Cardiac septum (tissue), 1 donor: ENCODE results near the gene ASCL3. TPM values are rescaled to one million over a fixed set of nuclear protein-coding genes. Genes with fewer than 3 reads are reported as not detected.
"Not testable (repeated sequence)": the region's sequence is repeated elsewhere in the genome, so short reads cannot be mapped to it uniquely, and the experiment has no call there.

ENCODE experiments used
- DNase-seq: peaks from one replicate; pipeline ENCODE4 v3.0.0-alpha.2; 2020; ENCODE audit warnings: low spot score
- intact Hi-C: fragments of 100-400 bp; cut with DNase I; formaldehyde crosslinking; loops from one replicate; pipeline ENCODE4 v1.14.0; 2022
- long read RNA-seq: library from polyadenylated mRNA; unstranded; transcript quantifications from one replicate; pipeline ENCODE4 v2.0.0, GENCODE V29; 2021
- total RNA-seq: library from RNA; stranded (reverse); fragmentation: NEBNext Ultra II Directional; extraction: Animal tissue kit (Norgen Biotek cat#: 25700); gene quantifications from one replicate; pipeline ENCODE4 v1.2.1, GENCODE V29; 2021
- donor health status: DM: no; HTN: no; CAD: no.

Gene ASCL3, protein sequence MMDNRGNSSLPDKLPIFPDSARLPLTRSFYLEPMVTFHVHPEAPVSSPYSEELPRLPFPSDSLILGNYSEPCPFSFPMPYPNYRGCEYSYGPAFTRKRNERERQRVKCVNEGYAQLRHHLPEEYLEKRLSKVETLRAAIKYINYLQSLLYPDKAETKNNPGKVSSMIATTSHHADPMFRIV
- not detected for total RNA-seq
- long read RNA-seq: 0 reads

GRCh38 chr11:8942518-8943066, at the start of gene ASCL3:
Gene ASCL3 (minus strand): TSS chr11:8943016. CDS start chr11:8938161, 4,855 bp downstream.
- intact Hi-C loops: no loop called here
- no peak for DNase-seq

DNA sequence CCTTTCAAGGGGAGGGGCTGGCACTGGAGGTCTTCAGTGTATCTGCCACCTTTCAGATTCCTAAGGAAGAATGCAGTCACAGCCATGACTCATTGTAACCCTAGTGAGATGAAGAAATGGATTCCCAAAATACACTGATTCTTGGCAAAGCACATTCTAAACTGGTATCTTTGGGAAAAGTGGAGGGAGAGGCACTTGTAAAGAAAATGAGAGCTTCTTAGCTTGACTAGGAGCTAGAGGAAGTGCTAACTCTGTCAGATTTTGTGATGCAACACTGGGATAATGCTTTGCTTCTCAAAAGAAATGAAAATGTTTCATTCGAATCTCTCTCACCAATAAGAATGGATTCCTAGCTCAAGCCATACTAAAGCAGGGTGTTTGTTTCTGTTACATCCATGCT, 46.6 kb upstream of the ASCL3 start:
- intact Hi-C loops: no loop called here
- no peak for DNase-seq

DNA sequence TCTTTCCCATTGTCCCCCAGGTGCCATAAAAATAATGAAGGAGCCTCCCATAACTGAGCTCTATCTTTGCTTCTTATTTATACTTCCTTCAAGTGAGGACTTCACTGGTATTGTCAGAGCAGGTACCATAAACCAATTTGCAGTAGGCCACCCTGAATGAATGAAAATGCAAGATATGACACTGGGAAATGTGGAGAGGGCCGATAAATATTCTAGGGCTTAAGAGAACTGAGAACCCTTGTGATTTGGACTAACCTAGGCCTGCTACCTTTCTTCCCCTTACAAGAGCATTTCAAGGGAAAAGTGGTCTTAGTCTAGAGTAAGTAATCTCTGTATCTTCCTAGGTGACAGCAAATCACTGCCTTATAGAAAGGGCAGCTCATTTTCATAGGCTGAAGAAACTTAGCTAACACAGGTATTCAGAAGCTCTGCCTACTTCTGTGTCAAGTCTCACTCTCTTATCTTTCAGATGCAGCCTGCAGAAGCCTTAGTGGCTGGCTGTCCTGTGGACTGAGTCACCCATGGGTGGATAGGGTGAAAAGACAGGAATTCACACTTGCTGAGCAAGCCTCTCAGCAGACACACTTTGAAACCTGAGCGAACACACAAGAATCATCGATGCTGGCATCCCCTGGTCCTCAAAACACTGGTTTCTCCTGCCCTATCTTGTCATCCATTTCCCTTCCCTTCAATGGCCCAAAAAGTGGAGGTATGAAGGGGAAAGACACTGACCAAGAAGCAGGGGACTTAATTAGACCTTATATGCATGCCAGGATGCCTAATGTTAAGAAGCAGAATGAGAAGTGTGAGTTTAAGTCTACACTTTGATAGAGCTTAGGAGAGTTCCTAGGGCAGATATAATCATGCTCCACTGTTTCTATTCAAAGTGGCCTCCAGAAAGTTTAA, 45.8 kb upstream of the ASCL3 start:
- intact Hi-C loops: no loop called here

GRCh38 chr11:8987446-8987845, 44.6 kb upstream of the ASCL3 start:
- intact Hi-C loops: no loop called here
- no peak for DNase-seq

More for the DNA sequence above, 45.8 kb upstream of the ASCL3 start:
- DNase-seq: no peak

GRCh38 chr11:8986772-8987171, 44.0 kb upstream of the ASCL3 start:
- DNase-seq, intact Hi-C loops: not testable (repeated sequence)

GRCh38 chr11:8985462-8985861, 42.6 kb upstream of the ASCL3 start:
- no peak for DNase-seq
- intact Hi-C loops: no loop called here

- intact Hi-C loops: no loop called here
- DNase-seq: no peak
These were observed 40.7 kb upstream of the ASCL3 start for GRCh38 chr11:8983552-8983951.

GRCh38 chr11:8980485-8980884, 37.7 kb upstream of the ASCL3 start:
- DNase-seq: no peak
- intact Hi-C loops: no loop called here

GRCh38 chr11:8979365-8979764, 36.5 kb upstream of the ASCL3 start:
- DNase-seq, intact Hi-C loops: not testable (repeated sequence)

DNA sequence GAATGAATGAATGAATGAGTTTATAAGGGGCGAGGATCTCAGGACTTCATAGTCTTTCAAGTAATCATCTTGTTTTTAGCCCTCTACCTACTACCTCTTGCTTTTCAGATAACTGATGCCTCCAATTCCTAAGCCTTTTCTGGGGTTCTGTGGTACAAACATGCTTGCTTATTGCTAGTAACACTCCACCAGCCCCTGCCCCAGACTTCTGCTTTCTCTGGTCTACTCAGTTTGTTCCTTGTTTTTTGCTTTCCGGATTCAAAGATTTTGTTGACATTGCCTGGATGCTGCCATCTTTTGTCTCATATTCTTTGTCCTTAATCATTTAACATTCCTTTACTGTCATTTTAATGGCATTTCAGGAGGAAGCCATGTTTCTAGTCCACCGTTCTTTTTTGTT, 30.3 kb upstream of the ASCL3 start:
- intact Hi-C loops: no loop called here
- no peak for DNase-seq

DNA sequence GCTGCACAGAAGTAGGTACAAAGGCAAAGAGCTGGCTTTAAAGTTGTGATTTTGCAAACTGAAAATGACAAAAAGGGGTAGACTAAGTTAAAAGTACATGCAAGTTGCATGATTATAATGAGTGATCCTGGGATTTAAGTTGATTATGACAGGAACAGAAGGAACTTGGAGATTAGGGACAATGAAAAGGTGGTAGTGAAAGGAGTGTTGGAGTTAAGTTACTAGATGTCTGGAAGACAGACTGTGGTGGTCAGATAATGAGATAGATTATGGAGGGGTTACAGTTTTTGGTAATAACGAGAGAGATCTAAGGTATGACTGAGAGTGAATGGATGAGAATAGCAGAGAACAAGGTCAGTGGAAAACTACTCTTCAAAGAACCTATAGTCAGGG, 29.1 kb upstream of the ASCL3 start:
- DNase-seq: no peak
- intact Hi-C loops: no loop called here

GRCh38 chr11:8971196-8971923, 28.5 kb upstream of the ASCL3 start:
- DNase-seq: no peak
- intact Hi-C loops: no loop called here

DNA sequence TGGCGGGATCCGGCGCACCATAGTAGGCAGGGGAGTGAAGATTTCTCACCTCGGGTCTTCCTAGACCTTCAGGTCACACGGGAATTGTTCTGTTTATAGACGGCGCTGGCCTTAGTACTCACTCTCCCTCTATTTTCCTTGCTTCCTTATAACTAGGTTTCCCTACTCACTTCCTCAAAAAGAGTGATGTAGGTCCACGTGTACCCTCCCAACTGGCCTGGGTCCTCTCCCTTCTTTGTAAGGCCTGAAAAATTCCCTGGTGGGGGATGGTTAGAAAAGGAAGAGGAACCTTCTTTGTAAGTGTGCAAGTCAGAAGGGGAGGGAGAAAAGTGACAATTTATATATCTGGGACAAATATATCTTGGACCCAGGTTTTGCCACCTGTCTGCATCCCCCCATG, 24.4 kb upstream of the ASCL3 start:
- intact Hi-C loops: no loop called here
- DNase-seq: no peak

DNA sequence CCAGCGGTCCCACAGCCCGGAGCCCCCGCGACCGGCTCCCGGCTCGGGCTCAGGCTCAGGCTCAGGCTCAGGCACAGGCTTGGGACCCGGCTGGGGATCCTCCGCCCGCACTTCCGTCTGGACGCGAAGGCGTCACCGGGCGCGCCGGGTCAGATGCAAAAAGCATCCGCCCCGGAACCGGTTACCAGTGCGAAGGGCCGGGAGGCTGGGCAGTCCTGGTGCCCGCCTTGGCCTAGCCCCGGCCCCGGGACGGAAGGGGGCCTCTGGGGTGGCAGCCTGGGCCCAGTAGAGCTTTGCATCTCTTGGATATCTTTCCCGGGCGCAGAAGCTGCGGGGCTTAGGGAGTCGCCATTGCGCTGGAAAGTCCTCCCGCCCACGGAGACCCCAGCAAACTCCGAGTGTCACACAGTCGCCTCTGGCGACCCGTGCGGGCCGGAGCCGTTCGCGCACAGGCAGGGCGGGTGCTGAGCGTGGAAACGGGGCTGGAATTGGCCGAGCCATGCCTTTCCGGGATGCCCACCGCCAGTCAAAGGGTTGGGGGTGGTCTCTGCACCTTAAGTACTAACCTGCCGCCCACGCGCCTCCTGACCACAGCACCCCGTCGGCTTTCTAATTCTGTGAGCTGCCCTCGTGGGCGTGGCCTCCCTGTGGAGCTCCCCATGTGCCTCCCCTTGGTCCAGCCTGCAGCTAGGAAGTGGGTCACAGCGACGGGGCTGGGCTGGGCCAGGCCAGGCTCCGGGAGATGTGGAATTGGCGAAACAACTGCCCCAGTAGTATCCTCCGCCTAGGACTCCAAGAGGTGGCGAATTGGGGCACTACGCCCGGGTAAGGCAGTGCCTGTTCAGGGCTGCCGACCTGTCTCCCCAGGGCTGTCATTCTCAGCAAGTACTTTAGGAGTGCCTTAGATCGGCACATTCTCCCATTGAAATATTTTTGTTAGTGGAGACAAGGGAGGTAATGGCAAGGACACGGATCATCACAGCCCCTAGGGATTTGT, 21.8 kb upstream of the ASCL3 start, which contains the start of gene TMEM9B:
TMEM9B (minus strand) TSS at position 119 of the 997 bp plus-strand sequence. CDS start 129 bp downstream, outside the sequence.
- peak; percentile 97 for DNase-seq
- intact Hi-C loops: loop anchor here (5.0 kb wide), 3 partner anchors 52 to 277 kb away; partner anchors contain the start of gene AKIP1

DNA sequence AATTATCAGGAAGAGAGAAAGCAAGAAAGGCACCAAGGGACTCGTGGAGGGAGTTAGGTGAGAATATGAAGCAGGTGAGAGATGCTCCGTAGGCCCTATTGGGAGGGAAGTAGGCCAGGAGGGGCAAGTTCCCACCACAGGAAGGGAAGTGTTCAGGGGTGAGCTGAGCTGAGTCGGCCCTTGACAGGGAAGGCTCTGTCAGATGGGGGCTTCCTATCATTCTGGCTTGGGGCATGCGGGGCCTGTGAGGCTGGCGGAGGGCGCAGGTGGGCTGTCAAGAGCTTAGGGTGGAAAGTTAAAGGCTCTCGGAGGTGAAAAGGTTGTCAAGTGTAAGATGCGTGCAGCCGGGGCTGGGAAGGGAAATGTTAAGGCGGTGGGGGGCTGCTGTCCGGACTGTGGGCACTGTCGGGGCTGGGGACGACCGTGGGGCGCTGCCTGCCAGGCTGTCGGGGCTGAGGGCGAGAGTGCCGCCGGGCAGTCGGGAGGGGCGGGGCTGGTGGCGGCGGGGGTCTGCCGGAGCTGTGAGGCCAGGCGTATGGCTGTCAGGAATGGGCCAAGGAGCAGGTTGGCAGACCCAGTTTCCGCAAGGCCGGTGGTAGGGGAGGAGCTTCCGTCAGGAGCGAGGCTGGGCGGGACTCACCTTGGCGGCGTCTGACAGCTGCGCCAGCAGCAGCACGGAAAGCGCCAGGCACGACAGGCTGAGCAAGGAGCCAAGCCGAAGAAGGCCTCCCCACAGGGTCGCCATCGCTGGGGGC, 20.9 kb upstream of the ASCL3 start:
- intact Hi-C loops: loop anchor here (5.0 kb wide), 3 partner anchors 51 to 276 kb away; partner anchors contain the start of gene AKIP1
- DNase-seq: peak; percentile 92

GRCh38 chr11:8962841-8963240, 20.0 kb upstream of the ASCL3 start:
- intact Hi-C loops: loop anchor here (5.0 kb wide), 3 partner anchors 51 to 276 kb away; partner anchors contain the start of gene AKIP1
- no peak for DNase-seq

- intact Hi-C loops: loop anchor here (5.0 kb wide), 3 partner anchors 49 to 274 kb away; partner anchors contain the start of gene AKIP1
- no peak for DNase-seq
These were observed 18.6 kb upstream of the ASCL3 start for GRCh38 chr11:8961401-8961800.
